Endothelial cell (in vitro differentiated cells): ENCODE data around the gene COL1A1. TPM values are rescaled to one million over a fixed set of nuclear protein-coding genes. Genes with fewer than 3 reads are reported as not detected.

Source experiments
- DNase-seq: peaks from one replicate; pipeline ENCODE4 v3.0.0; 2021; ENCODE audit warnings: low spot score
- H3K27ac Mint-ChIP-seq: one replicate; pipeline ENCODE4 v1.8.0; 2021; ENCODE audit warnings: mixed read lengths, inconsistent platforms; ENCODE audit not compliant: unreplicated experiment
- H3K27me3 Mint-ChIP-seq: one replicate; pipeline ENCODE4 v1.8.0; 2021; ENCODE audit warnings: mild to moderate bottlenecking, moderate library complexity, mixed read lengths, inconsistent platforms; ENCODE audit not compliant: unreplicated experiment
- H3K36me3 Mint-ChIP-seq: one replicate; pipeline ENCODE4 v1.8.0; 2021; ENCODE audit warnings: mild to moderate bottlenecking, low read depth, mixed read lengths, inconsistent platforms; ENCODE audit not compliant: unreplicated experiment
- H3K4me1 Mint-ChIP-seq: one replicate; pipeline ENCODE4 v1.8.0; 2021; ENCODE audit warnings: mild to moderate bottlenecking, mixed read lengths, inconsistent platforms; ENCODE audit not compliant: unreplicated experiment
- H3K4me3 Mint-ChIP-seq: one replicate; pipeline ENCODE4 v1.8.0; 2021; ENCODE audit warnings: mild to moderate bottlenecking, mixed read lengths, inconsistent platforms; ENCODE audit not compliant: unreplicated experiment
- H3K9me3 Mint-ChIP-seq: one replicate; pipeline ENCODE4 v1.8.0; 2021; ENCODE audit warnings: mixed read lengths, inconsistent platforms; ENCODE audit not compliant: unreplicated experiment
- total RNA-seq: library from RNA; stranded (reverse); fragmentation: NEBNext Ultra II Directional; extraction: Animal tissue kit (Norgen Biotek cat#: 25700); gene quantifications from one replicate; pipeline ENCODE4 v1.2.1, GENCODE V29; 2021; ENCODE audit not compliant: unreplicated experiment
- TF ChIP-seq, protein P1 (sequence below): fragments of 200-600 bp; sonication (generic); IDR thresholded peaks from one replicate; pipeline ENCODE4 v1.5.0; 2021; ENCODE audit warnings: antibody characterized with exemption; ENCODE audit not compliant: unreplicated experiment

COL1A1 gene
- total RNA-seq, 1 donor from 2014 or later: 6.8 TPM

GRCh38 chr17:50213026-50214022 is 11.9 kb upstream of the COL1A1 start:
- Mint-ChIP-seq H3K27ac (no peak overlapping the region), H3K4me1 (peaks cover 5% of the 10 kb centered on the region), H3K4me3 (peak overlapping the region; percentile 65), H3K9me3 (no peaks in the 10 kb centered on the region), H3K27me3 (peaks cover 11% of the 10 kb centered on the region), H3K36me3 (no peaks in the 10 kb centered on the region)
- TF ChIP-seq, protein P1, sequence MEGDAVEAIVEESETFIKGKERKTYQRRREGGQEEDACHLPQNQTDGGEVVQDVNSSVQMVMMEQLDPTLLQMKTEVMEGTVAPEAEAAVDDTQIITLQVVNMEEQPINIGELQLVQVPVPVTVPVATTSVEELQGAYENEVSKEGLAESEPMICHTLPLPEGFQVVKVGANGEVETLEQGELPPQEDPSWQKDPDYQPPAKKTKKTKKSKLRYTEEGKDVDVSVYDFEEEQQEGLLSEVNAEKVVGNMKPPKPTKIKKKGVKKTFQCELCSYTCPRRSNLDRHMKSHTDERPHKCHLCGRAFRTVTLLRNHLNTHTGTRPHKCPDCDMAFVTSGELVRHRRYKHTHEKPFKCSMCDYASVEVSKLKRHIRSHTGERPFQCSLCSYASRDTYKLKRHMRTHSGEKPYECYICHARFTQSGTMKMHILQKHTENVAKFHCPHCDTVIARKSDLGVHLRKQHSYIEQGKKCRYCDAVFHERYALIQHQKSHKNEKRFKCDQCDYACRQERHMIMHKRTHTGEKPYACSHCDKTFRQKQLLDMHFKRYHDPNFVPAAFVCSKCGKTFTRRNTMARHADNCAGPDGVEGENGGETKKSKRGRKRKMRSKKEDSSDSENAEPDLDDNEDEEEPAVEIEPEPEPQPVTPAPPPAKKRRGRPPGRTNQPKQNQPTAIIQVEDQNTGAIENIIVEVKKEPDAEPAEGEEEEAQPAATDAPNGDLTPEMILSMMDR: no peak
- DNase-seq: no peak

- Mint-ChIP-seq H3K27ac (no peak overlapping the region), H3K9me3 (no peaks in the 10 kb centered on the region), H3K4me1 (peaks cover 5% of the 10 kb centered on the region), H3K27me3 (peaks cover 15% of the 10 kb centered on the region), H3K4me3 (no peak overlapping the region), H3K36me3 (no peaks in the 10 kb centered on the region)
- no peak for DNase-seq
- TF ChIP-seq, protein P1: no peak
Observed at GRCh38 chr17:50212121-50212843, 10.9 kb upstream of the COL1A1 start.

DNA sequence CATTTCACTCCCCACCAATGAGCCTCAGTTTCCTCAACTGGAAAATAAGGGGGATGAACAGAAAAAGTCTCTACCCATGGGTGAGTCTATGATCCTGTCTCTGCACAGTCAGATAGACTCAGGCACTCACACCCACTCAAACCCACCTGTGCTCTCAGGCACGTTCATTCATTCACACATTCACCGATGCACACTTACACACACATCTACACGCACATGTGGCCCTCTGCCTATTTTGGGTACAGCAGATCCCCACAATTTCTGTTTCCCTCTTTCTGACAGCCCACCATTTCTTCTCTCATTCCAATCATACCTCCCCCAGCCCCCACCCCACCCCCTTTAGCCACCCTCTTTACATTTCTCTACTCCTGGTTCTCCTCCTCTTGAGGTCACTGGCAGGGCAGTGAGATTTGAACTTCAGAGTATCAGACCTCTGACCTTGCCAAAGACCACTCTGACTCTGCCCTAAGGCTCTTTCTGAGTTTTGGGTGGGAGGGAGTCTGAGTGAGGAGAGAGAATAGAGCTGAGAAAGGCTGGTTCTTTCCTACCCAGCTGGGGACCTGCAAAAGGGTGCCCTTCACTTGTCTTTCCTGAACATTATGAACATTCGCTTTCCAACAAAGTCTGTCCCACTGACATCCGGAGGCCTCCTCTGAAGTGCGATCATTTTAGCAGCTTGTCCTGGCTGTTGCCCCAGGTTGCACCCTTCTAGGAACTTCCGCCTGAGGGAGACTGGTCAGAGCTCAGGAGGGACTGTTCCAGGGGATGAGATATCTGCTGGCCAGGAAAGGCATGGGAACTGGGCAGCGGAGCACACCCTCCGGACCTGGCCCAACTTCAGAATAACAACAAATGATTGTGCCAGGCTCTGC is 10.1 kb upstream of the COL1A1 start:
- H3K27me3 Mint-ChIP-seq: peaks cover 14% of the 10 kb centered on the region
- no peak overlapping the region for H3K4me3 Mint-ChIP-seq
- no peak overlapping the region for H3K27ac Mint-ChIP-seq
- H3K4me1 Mint-ChIP-seq: peaks cover 5% of the 10 kb centered on the region
- DNase-seq: no peak
- H3K36me3 Mint-ChIP-seq: no peaks in the 10 kb centered on the region
- H3K9me3 Mint-ChIP-seq: no peaks in the 10 kb centered on the region
- TF ChIP-seq, protein P1: no peak

GRCh38 chr17:50210240-50211225 is 9.1 kb upstream of the COL1A1 start:
- Mint-ChIP-seq H3K4me3 (no peak overlapping the region), H3K27ac (no peak overlapping the region), H3K9me3 (no peaks in the 10 kb centered on the region), H3K36me3 (no peaks in the 10 kb centered on the region), H3K4me1 (peaks cover 7% of the 10 kb centered on the region), H3K27me3 (peaks cover 15% of the 10 kb centered on the region)
- TF ChIP-seq, protein P1: no peak
- DNase-seq: no peak
